ENCODE data around the gene PREX1. TPM values are rescaled to one million over a fixed set of nuclear protein-coding genes. Genes with fewer than 3 reads are reported as not detected.

The PREX1 gene
- total and polyA plus RNA-seq, 2 of the 4 experiments (the other 2 are of a cell fraction): 0.67 to 0.72 TPM

- Histone ChIP-seq H3K9me1 (ENCODE audit: insufficient read depth, low read length) (no peaks in the 10 kb centered on the region), H3K23ac (ENCODE audit: low read depth, low read length) (no peak overlapping the region), H2BK20ac (ENCODE audit: low read depth, low read length) (no peak overlapping the region), H3K36me3 (ENCODE audit: control insufficient read depth, insufficient read depth, low read length) (no peaks in the 10 kb centered on the region), H3K27me3 (ENCODE audit: control insufficient read depth, insufficient read depth, low read length) (peaks cover 3% of the 10 kb centered on the region; the same call in 1 of the 2 replicates), H3K9ac (ENCODE audit: low read depth, low read length) (no peak overlapping the region), H3K27ac (ENCODE audit: insufficient read depth, low read length) (no peak overlapping the region), H3K4me2 (ENCODE audit: low read depth, low read length) (no peak overlapping the region), H3K9me3 (ENCODE audit: control insufficient read depth, insufficient read depth, low read length) (no peaks in the 10 kb centered on the region), H2AK9ac (replicated peaks; ENCODE audit: low read depth, low read length, poor library complexity) (no peak overlapping the region), H2AFZ (replicated peaks; ENCODE audit: low read length, poor library complexity) (no peak overlapping the region), H4K8ac (ENCODE audit: low read depth in 2 of 2, low read length in 2 of 2) (no peak overlapping the region), H2AK5ac (ENCODE audit: low read depth, low read length) (no peak overlapping the region), H3K18ac (ENCODE audit: low read depth, low read length) (no peak overlapping the region), H3K4me1 (ENCODE audit: control insufficient read depth, insufficient read depth, low read length) (no peaks in the 10 kb centered on the region), H3K56ac (ENCODE audit: extremely low read depth, insufficient read depth, low read length) (no peak overlapping the region), H2BK5ac (ENCODE audit: low read depth, low read length, poor library complexity, severe bottlenecking) (no peak overlapping the region), H2BK120ac (ENCODE audit: low read depth, low read length) (no peak overlapping the region), H4K91ac (ENCODE audit: insufficient read depth, low read depth, low read length) (no peak overlapping the region), H3K4me3 (ENCODE audit: insufficient read depth, low read depth, low read length) (no peak overlapping the region), H3K79me1 (ENCODE audit: low read depth in 1 of 2, low read length in 2 of 2) (no peaks in the 10 kb centered on the region), H3K14ac (replicated peaks; ENCODE audit: low read depth, low read length) (no peak overlapping the region), H4K5ac (ENCODE audit: low read depth, low read length) (no peak overlapping the region), H3K4ac (ENCODE audit: low read depth, low read length) (no peak overlapping the region), H2BK15ac (ENCODE audit: low read depth, low read length) (no peak overlapping the region), H4K20me1 (ENCODE audit: insufficient read depth, low read length) (no peaks in the 10 kb centered on the region)
- CTCF ChIA-PET: no interaction called here
- WGBS, 2 experiments (ENCODE audit: extremely low coverage in 2 of 2, insufficient read length in 1 of 2): 38% methylated on average over 4 of the region's 11 CpGs; no CpG with 5 or more reads in 1 of the 2 experiments
- BruUV-seq (replicated peaks): no TSS peak
- no peak for ATAC-seq (ENCODE audit: low read depth)
- dilution Hi-C loops (cut with HindIII; ENCODE audit: low sequenced_read_pairs, unreplicated experiment) (no loop called here), intact Hi-C loops (cut with micrococcal nuclease) (no loop called here), in situ Hi-C loops (cut with MboI; ENCODE audit: low sequenced_read_pairs) (no loop called here)
- POLR2A ChIA-PET (ENCODE audit: unreplicated experiment): no interaction called here
- TF ChIP-seq CTCF (conservative IDR thresholded peaks at IDR 0.05; ENCODE audit: low read depth, low read length): no peak
- no peak for TF ChIP-seq MAFK (IDR thresholded peaks at IDR 0.05; ENCODE audit: low read depth, low read length)
- no peak for TF ChIP-seq RCOR1 (IDR thresholded peaks at IDR 0.05; ENCODE audit: insufficient replicate concordance, low read length)
- no peak for TF ChIP-seq NFE2L2 (IDR thresholded peaks at IDR 0.05; ENCODE audit: low read depth, low read length)
- no peak for TF ChIP-seq RFX5 (IDR thresholded peaks at IDR 0.05; ENCODE audit: low read depth, low read length)
- TF ChIP-seq ELK1 (IDR thresholded peaks at IDR 0.05; ENCODE audit: borderline replicate concordance, low read depth, low read length): no peak
- TF ChIP-seq MXI1 (IDR thresholded peaks at IDR 0.05; ENCODE audit: borderline replicate concordance, low read depth, low read length): no peak
- TF ChIP-seq MAZ (IDR thresholded peaks at IDR 0.05; ENCODE audit: borderline replicate concordance, low read depth, low read length): no peak
- TF ChIP-seq BHLHE40 (IDR thresholded peaks at IDR 0.05; ENCODE audit: low read depth, low read length): no peak
- no peak for TF ChIP-seq USF2 (IDR thresholded peaks at IDR 0.05; ENCODE audit: low read depth, low read length)
- no peak for DNase-seq
These were observed 250.2 kb downstream of the PREX1 start for GRCh38 chr20:48577557-48577956.
